IMR-90 (cell line): ENCODE data around the gene C1QTNF1. TPM values are rescaled to one million over a fixed set of nuclear protein-coding genes. Genes with fewer than 3 reads are reported as not detected.

ENCODE experiments used
- ATAC-seq: fragments of 200-7000 bp; cut with Tn5 transposase; 2 replicates; pipeline ENCODE4 v1.9.1; 2020; ENCODE audit warnings: low read depth, mild to moderate bottlenecking, moderate library complexity
- BruUV-seq: library from RNA; stranded (reverse); fragments of 400-500 nt; replicated peaks from 2 replicates; lab custom pipeline; 2021; lab: Mats Ljungman, UMichigan
- CTCF ChIA-PET: fragments of 300-600 bp; formaldehyde crosslinking; extraction: SDS; loops from one replicate; lab custom pipeline; 2021; ENCODE audit warnings: antibody characterized with exemption; lab: Yijun Ruan, JAX
- POLR2A ChIA-PET: fragments of 300-600 bp; sonication (Branson Sonifier 250); formaldehyde crosslinking; loops from one replicate; lab custom pipeline; 2022; ENCODE audit warnings: antibody characterized with exemption; ENCODE audit not compliant: unreplicated experiment; lab: Charles Lee
- DNase-seq: peaks from one replicate; pipeline ENCODE4 v3.0.0; 2013
- H2AFZ ChIP-seq: replicated peaks from 2 replicates; pipeline ENCODE3; 2013; ENCODE audit warnings: low read length, mild to moderate bottlenecking; ENCODE audit not compliant: poor library complexity
- H2AK5ac ChIP-seq: 2 replicates; pipeline ENCODE4 v1.6.1; 2013; ENCODE audit warnings: low read depth, low read length, inconsistent platforms
- H2AK9ac ChIP-seq: replicated peaks from 2 replicates; pipeline ENCODE3; 2013; ENCODE audit warnings: mild to moderate bottlenecking, low read depth, low read length, moderate library complexity; ENCODE audit not compliant: poor library complexity
- H2BK120ac ChIP-seq: 2 replicates; pipeline ENCODE4 v1.6.1; 2013; ENCODE audit warnings: low read depth, low read length, inconsistent platforms
- H2BK15ac ChIP-seq: 3 replicates; pipeline ENCODE4 v1.6.1; 2013; ENCODE audit warnings: low read depth, low read length, inconsistent platforms
- H2BK20ac ChIP-seq: 2 replicates; pipeline ENCODE4 v1.6.1; 2013; ENCODE audit warnings: low read depth, mild to moderate bottlenecking, inconsistent platforms, low read length, moderate library complexity
- H2BK5ac ChIP-seq: 2 replicates; pipeline ENCODE4 v1.6.1; 2013; ENCODE audit warnings: mild to moderate bottlenecking, low read depth, low read length, inconsistent platforms; ENCODE audit not compliant: poor library complexity, severe bottlenecking
- H3K14ac ChIP-seq: replicated peaks from 2 replicates; pipeline ENCODE4 v1.6.1; 2013; ENCODE audit warnings: low read depth, low read length, inconsistent platforms
- H3K18ac ChIP-seq: 2 replicates; pipeline ENCODE4 v1.6.1; 2013; ENCODE audit warnings: low read depth, low read length, control low read depth
- H3K23ac ChIP-seq: 2 replicates; pipeline ENCODE4 v1.6.1; 2013; ENCODE audit warnings: low read depth, low read length, inconsistent platforms
- H3K27ac ChIP-seq: 2 replicates; pipeline ENCODE4 v1.5.1; 2013; ENCODE audit warnings: mild to moderate bottlenecking, control low read depth, low read length; ENCODE audit not compliant: insufficient read depth
- H3K27me3 ChIP-seq: 2 replicates; pipeline ENCODE4 v1.6.1; 2013; ENCODE audit warnings: low read length; ENCODE audit not compliant: control insufficient read depth, insufficient read depth
- H3K36me3 ChIP-seq: 2 replicates; pipeline ENCODE4 v1.6.1; 2013; ENCODE audit warnings: low read length, mixed read lengths; ENCODE audit not compliant: control insufficient read depth, insufficient read depth
- H3K4ac ChIP-seq: 2 replicates; pipeline ENCODE4 v1.6.1; 2013; ENCODE audit warnings: low read depth, low read length, inconsistent platforms
- H3K4me1 ChIP-seq: 2 replicates; pipeline ENCODE4 v1.6.1; 2013; ENCODE audit warnings: low read length, mixed read lengths; ENCODE audit not compliant: control insufficient read depth, insufficient read depth
- H3K4me2 ChIP-seq: 2 replicates; pipeline ENCODE4 v1.6.1; 2013; ENCODE audit warnings: low read depth, mild to moderate bottlenecking, control low read depth, low read length, moderate library complexity
- H3K4me3 ChIP-seq: 2 replicates; pipeline ENCODE4 v1.5.1; 2013; ENCODE audit warnings: low read depth, mild to moderate bottlenecking, control low read depth, low read length, moderate library complexity; ENCODE audit not compliant: insufficient read depth
- H3K56ac ChIP-seq: 2 replicates; pipeline ENCODE4 v1.6.1; 2013; ENCODE audit warnings: low read length, inconsistent platforms; ENCODE audit not compliant: insufficient read depth; ENCODE audit errors: extremely low read depth
- H3K79me1 ChIP-seq, 2 experiments: 2 replicates each; pipeline ENCODE4 v1.6.1; 2013; ENCODE audit warnings: low read length in 2 of 2, inconsistent platforms in 1 of 2, low read depth in 1 of 2
- H3K9ac ChIP-seq: 2 replicates; pipeline ENCODE4 v1.6.1; 2013; ENCODE audit warnings: low read depth, low read length, control low read depth
- H3K9me1 ChIP-seq: 2 replicates; pipeline ENCODE4 v1.6.1; 2013; ENCODE audit warnings: low read length, inconsistent platforms; ENCODE audit not compliant: insufficient read depth
- H3K9me3 ChIP-seq: 2 replicates; pipeline ENCODE4 v1.6.1; 2013; ENCODE audit warnings: low read length; ENCODE audit not compliant: control insufficient read depth, insufficient read depth
- H4K20me1 ChIP-seq: 2 replicates; pipeline ENCODE4 v1.6.1; 2013; ENCODE audit warnings: low read length, inconsistent platforms; ENCODE audit not compliant: insufficient read depth
- H4K5ac ChIP-seq: 2 replicates; pipeline ENCODE4 v1.6.1; 2013; ENCODE audit warnings: mild to moderate bottlenecking, low read depth, low read length, control low read depth
- H4K8ac ChIP-seq, 2 experiments: 2 replicates each; pipeline ENCODE4 v1.6.1; 2013; ENCODE audit warnings: low read depth in 2 of 2, low read length in 2 of 2, control low read depth in 1 of 2, inconsistent platforms in 1 of 2
- H4K91ac ChIP-seq: 2 replicates; pipeline ENCODE4 v1.6.1; 2013; ENCODE audit warnings: low read depth, low read length, inconsistent platforms; ENCODE audit not compliant: insufficient read depth
- CEBPB ChIP-seq: IDR thresholded peaks from 2 replicates; pipeline ENCODE4 v1.6.1; 2012; ENCODE audit warnings: low read depth, low read length, improper control_type of control experiment
- CHD1 ChIP-seq: IDR thresholded peaks from 2 replicates; pipeline ENCODE4 v1.6.1; 2012; ENCODE audit warnings: low read depth, low read length, improper control_type of control experiment
- CTCF ChIP-seq: conservative IDR thresholded peaks from 2 replicates; pipeline ENCODE4 v1.5.1; 2012; ENCODE audit warnings: mild to moderate bottlenecking, low read depth, low read length, improper control_type of control experiment
- ELK1 ChIP-seq: fragments of 150-350 bp; IDR thresholded peaks from 2 replicates; pipeline ENCODE4 v1.6.1; 2016; ENCODE audit warnings: low read depth, mild to moderate bottlenecking, low read length, moderate library complexity, borderline replicate concordance
- FOS ChIP-seq: fragments of 150-350 bp; IDR thresholded peaks from 2 replicates; pipeline ENCODE4 v1.6.1; 2016; ENCODE audit warnings: low read depth, low read length
- MAFK ChIP-seq: IDR thresholded peaks from 2 replicates; pipeline ENCODE4 v1.6.1; 2012; ENCODE audit warnings: low read depth, low read length, improper control_type of control experiment
- MAZ ChIP-seq: IDR thresholded peaks from 2 replicates; pipeline ENCODE4 v1.6.1; 2012; ENCODE audit warnings: low read depth, mild to moderate bottlenecking, low read length, improper control_type of control experiment, moderate library complexity, borderline replicate concordance
- MXI1 ChIP-seq: IDR thresholded peaks from 2 replicates; pipeline ENCODE4 v1.6.1; 2012; ENCODE audit warnings: low read depth, mild to moderate bottlenecking, low read length, moderate library complexity, borderline replicate concordance
- NFE2L2 ChIP-seq: fragments of 150-350 bp; IDR thresholded peaks from 2 replicates; pipeline ENCODE4 v1.6.1; 2016; ENCODE audit warnings: low read depth, mild to moderate bottlenecking, low read length
- RAD21 ChIP-seq: IDR thresholded peaks from 2 replicates; pipeline ENCODE4 v1.6.1; 2012; ENCODE audit warnings: low read length, improper control_type of control experiment
- RCOR1 ChIP-seq: IDR thresholded peaks from 2 replicates; pipeline ENCODE4 v1.6.1; 2012; ENCODE audit warnings: mild to moderate bottlenecking, low read length, improper control_type of control experiment; ENCODE audit not compliant: insufficient replicate concordance
- RFX5 ChIP-seq: IDR thresholded peaks from 2 replicates; pipeline ENCODE4 v1.8.0; 2012; ENCODE audit warnings: low read depth, mild to moderate bottlenecking, low read length, moderate library complexity
- SMC3 ChIP-seq: fragments of 150-350 bp; IDR thresholded peaks from 2 replicates; pipeline ENCODE4 v1.6.1; 2016; ENCODE audit warnings: low read depth, mild to moderate bottlenecking, antibody characterized with exemption, low read length, moderate library complexity
- USF2 ChIP-seq: fragments of 150-350 bp; IDR thresholded peaks from 2 replicates; pipeline ENCODE4 v1.6.1; 2017; ENCODE audit warnings: mild to moderate bottlenecking, antibody characterized with exemption, low read length, low read depth
- WGBS, 2 experiments: methylation state at CpG; one replicate each; pipeline versions ENCODE4 v1.1.5 to v1.1.7; 2013; ENCODE audit warnings: missing lambda C conversion rate in 2 of 2; ENCODE audit not compliant: insufficient read length in 1 of 2; ENCODE audit errors: extremely low coverage in 2 of 2; 5-methylcytosine and 5-hydroxymethylcytosine counted together
- dilution Hi-C: fragments of 300-500 bp; cut with HindIII; formaldehyde crosslinking; loops from one replicate; pipeline ENCODE4 v1.14.3; 2018; ENCODE audit warnings: low sequenced_read_pairs; ENCODE audit not compliant: unreplicated experiment
- in situ Hi-C: fragments of 300-500 bp; cut with MboI; formaldehyde crosslinking; loops from 3 replicates; pipeline ENCODE4 v1.14.3; 2019; ENCODE audit warnings: low sequenced_read_pairs, inconsistent platforms, mixed read lengths
- intact Hi-C: fragments of 100-400 bp; cut with micrococcal nuclease; formaldehyde crosslinking; loops from 2 replicates; pipeline ENCODE4 v1.10.0; 2022
- polyA plus RNA-seq, 3 experiments: library from polyadenylated mRNA; depleted of rRNA; stranded (reverse); fragments of >200 nt; gene quantifications; 2 replicates each; pipeline ENCODE4 v1.2.3, GENCODE V29; 2012; ENCODE audit warnings: low replicate concordance in 1 of 3
- total RNA-seq: library from RNA; depleted of rRNA; stranded (reverse); fragments of >200 nt; gene quantifications from 2 replicates; pipeline ENCODE4 v1.2.3, GENCODE V29; 2012

Gene C1QTNF1
- total and polyA plus RNA-seq, 2 of the 4 experiments (the other 2 are of a cell fraction): 3.4 to 8.4 TPM

- Histone ChIP-seq H3K4me2 (no peak overlapping the region), H2BK5ac (no peak overlapping the region), H2BK15ac (no peak overlapping the region), H2AFZ (peak overlapping the region; percentile 68), H2BK120ac (no peak overlapping the region), H3K9me1 (peaks cover 8% of the 10 kb centered on the region), H3K4me1 (no peaks in the 10 kb centered on the region), H2AK9ac (peak overlapping the region; percentile 15), H4K20me1 (no peaks in the 10 kb centered on the region; the same call in 1 of the 2 replicates), H3K9ac (no peak overlapping the region), H3K56ac (no peak overlapping the region), H4K8ac (no peak overlapping the region; a peak in 1 of 4 replicates), H3K18ac (no peak overlapping the region), H3K27ac (no peak overlapping the region), H3K23ac (no peak overlapping the region), H2AK5ac (no peak overlapping the region), H4K91ac (no peak overlapping the region), H3K9me3 (no peaks in the 10 kb centered on the region), H2BK20ac (no peak overlapping the region), H3K4ac (no peak overlapping the region), H3K14ac (no peak overlapping the region), H3K79me1 (0 out of 4 replicates have a peak, but pooled peaks cover 0 to 5% of the 10 kb centered on the region in 2 experiments), H3K4me3 (no peak overlapping the region), H3K27me3 (no peaks in the 10 kb centered on the region; the same call in 1 of the 2 replicates), H4K5ac (no peak overlapping the region), H3K36me3 (peaks cover 8% of the 10 kb centered on the region; the same call in 1 of the 2 replicates)
- in situ Hi-C loops: no loop called here
- CTCF ChIA-PET: interaction anchor here (0.6 to 3.1 kb wide), 12 partner anchors 8 to 663 kb away, joined by 3 to 19 read pairs (median 4); no protein-coding TSS in a partner anchor
- 2% methylated on average over 8 of the region's 11 CpGs; no CpG with 5 or more reads in 1 of the 2 experiments for WGBS, 2 experiments
- no TSS peak for BruUV-seq
- POLR2A ChIA-PET: no interaction called here
- DNase-seq (peak; percentile 57), ATAC-seq (peak; percentile 98)
- dilution Hi-C loops: no loop called here
- intact Hi-C loops: loop anchor here (1.0 to 5.0 kb wide), 2 partner anchors 36 to 346 kb away; no protein-coding TSS in a partner anchor
- TF ChIP-seq CEBPB: no peak
- no peak for TF ChIP-seq ELK1
- peak; percentile 95 for TF ChIP-seq CTCF
- no peak for TF ChIP-seq FOS
- TF ChIP-seq CHD1: no peak
- no peak for TF ChIP-seq RFX5
- no peak for TF ChIP-seq MAZ
- no peak for TF ChIP-seq MXI1
- TF ChIP-seq RCOR1: no peak
- TF ChIP-seq RAD21: peak; percentile 86
- peak; percentile 59; the same call in 1 of the 2 replicates for TF ChIP-seq USF2
- TF ChIP-seq NFE2L2: no peak
- TF ChIP-seq MAFK: no peak
- TF ChIP-seq SMC3: peak; percentile 74
These were observed 21.9 kb downstream of the C1QTNF1 start for GRCh38 chr17:79045842-79046196.
